Lung (tissue), 12 donors: ENCODE measurements around the gene PCDHB12. TPM values are rescaled to one million over a fixed set of nuclear protein-coding genes. Genes with fewer than 3 reads are reported as not detected.
"Not testable (repeated sequence)": the region's sequence is repeated elsewhere in the genome, so short reads cannot be mapped to it uniquely, and the experiment has no call there.

ENCODE experiments used
- ATAC-seq: fragments of 200-7000 bp; cut with Tn5 transposase; one replicate; pipeline ENCODE4 v1.9.1; 2020; ENCODE audit warnings: moderate number of reproducible peaks; ENCODE audit not compliant: insufficient read depth, low FRiP score
- DNase-seq, 3 donors: peaks; one replicate each; pipeline ENCODE4 v3.0.0-alpha.2; 2013 to 2017
- H3K27ac ChIP-seq, 2 donors: one replicate each; pipeline ENCODE4 v1.5.1; 2013; ENCODE audit warnings: mild to moderate bottlenecking in 2 of 2, moderate library complexity in 2 of 2, control low read depth in 1 of 2, inconsistent platforms in 1 of 2, low read depth in 1 of 2, low read length in 1 of 2
- H3K27me3 ChIP-seq, 3 donors: one replicate each; pipeline ENCODE4 v1.5.1; 2013; ENCODE audit warnings: low read length in 2 of 3; ENCODE audit not compliant: control insufficient read depth in 3 of 3, insufficient read depth in 3 of 3
- H3K36me3 ChIP-seq, 4 donors: one replicate each; pipeline ENCODE4 v1.5.1; 2013; ENCODE audit warnings: low read length in 4 of 4, mild to moderate bottlenecking in 1 of 4, moderate library complexity in 1 of 4; ENCODE audit not compliant: control insufficient read depth in 4 of 4, insufficient read depth in 4 of 4
- H3K4me1 ChIP-seq, 5 donors: one replicate each; pipeline ENCODE4 v1.5.1; 2013; ENCODE audit warnings: low read length in 5 of 5, mild to moderate bottlenecking in 2 of 5, moderate library complexity in 1 of 5; ENCODE audit not compliant: control insufficient read depth in 5 of 5, insufficient read depth in 5 of 5
- H3K4me3 ChIP-seq: one replicate; pipeline ENCODE4 v1.5.1; 2013; ENCODE audit warnings: mild to moderate bottlenecking, control low read depth, moderate library complexity
- H3K9ac ChIP-seq, 2 donors: one replicate each; pipeline ENCODE4 v1.5.1; 2013; ENCODE audit warnings: low read length in 2 of 2, control low read depth in 1 of 2; ENCODE audit not compliant: insufficient read depth in 1 of 2
- H3K9me3 ChIP-seq, 4 donors: one replicate each; pipeline ENCODE4 v1.5.1; 2013; ENCODE audit warnings: low read length in 3 of 4, mild to moderate bottlenecking in 1 of 4, moderate library complexity in 1 of 4; ENCODE audit not compliant: control insufficient read depth in 4 of 4, insufficient read depth in 3 of 4
- WGBS, 2 donors: extraction: QIAGEN DNeasy Blood & Tissue Kit; methylation state at CpG; one replicate each; pipeline ENCODE4 v1.1.7; 2013; 5-methylcytosine and 5-hydroxymethylcytosine counted together
- polyA plus RNA-seq, 2 donors: library from polyadenylated mRNA; stranded (reverse); fragments of 200-250 nt; gene quantifications; one replicate each; pipeline ENCODE4 v1.2.1, GENCODE V29; 2013
- total RNA-seq, 2 donors: library from RNA; depleted of rRNA in 1 of 2; stranded (reverse); fragments of >200 nt in 1 of 2; gene quantifications; one replicate each; pipeline ENCODE4 v1.2.1, GENCODE V29; 2014 to 2021
- TF ChIP-seq, protein P1 (sequence below): IDR thresholded peaks from 2 replicates; pipeline ENCODE4 v1.5.1; 2012; ENCODE audit warnings: mild to moderate bottlenecking; ENCODE audit errors: control extremely low read depth, extremely low read depth
- donor health status: control.
- donor health status: control.
- donor health status: Bipolar disorder and iron deficiency.
- donor health status: healthy.
- donor health status: DM: yes; HTN: yes; CAD: no.

Gene PCDHB12
- total and polyA plus RNA-seq, 4 donors: 0.47 to 10.1 (median 1.8) TPM

- H3K36me3 ChIP-seq, H3K9ac ChIP-seq, ATAC-seq, H3K27ac ChIP-seq, DNase-seq, H3K27me3 ChIP-seq, H3K4me1 ChIP-seq, H3K4me3 ChIP-seq: not testable (repeated sequence)
- H3K9me3 ChIP-seq: peaks cover 0 to 29% (median 15%) of the 10 kb centered on the region in 4 donors
- WGBS, 2 donors: 34 to 44% methylated on average over 26 to 37 of the region's 40 CpGs
Measured at GRCh38 chr5:141215504-141215903, 7.0 kb downstream of the PCDHB12 start.

DNA sequence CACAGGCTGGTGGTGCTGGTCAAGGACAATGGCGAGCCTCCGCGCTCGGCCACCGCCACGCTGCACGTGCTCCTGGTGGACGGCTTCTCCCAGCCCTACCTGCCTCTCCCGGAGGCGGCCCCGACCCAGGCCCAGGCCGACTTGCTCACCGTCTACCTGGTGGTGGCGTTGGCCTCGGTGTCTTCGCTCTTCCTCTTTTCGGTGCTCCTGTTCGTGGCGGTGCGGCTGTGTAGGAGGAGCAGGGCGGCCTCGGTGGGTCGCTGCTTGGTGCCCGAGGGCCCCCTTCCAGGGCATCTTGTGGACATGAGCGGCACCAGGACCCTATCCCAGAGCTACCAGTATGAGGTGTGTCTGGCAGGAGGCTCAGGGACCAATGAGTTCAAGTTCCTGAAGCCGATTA is 7.5 kb downstream of the PCDHB12 start:
- not testable (repeated sequence) for H3K27me3 ChIP-seq, ATAC-seq, H3K9ac ChIP-seq, DNase-seq, H3K36me3 ChIP-seq, H3K27ac ChIP-seq, H3K4me1 ChIP-seq, H3K4me3 ChIP-seq
- 27 to 37% methylated on average over 10 to 22 of the region's 26 CpGs for WGBS, 2 donors
- H3K9me3 ChIP-seq: peaks cover 0 to 30% (median 14%) of the 10 kb centered on the region in 4 donors

- Histone ChIP-seq H3K4me1 (no peaks in the 10 kb centered on the region), H3K9me3 (peaks cover 3 to 31% (median 15%) of the 10 kb centered on the region in 4 donors), H3K27ac (no peak within 1 kb of the TSS), H3K9ac (peak within 1 kb of the TSS in 1 of 2 donors; percentile 53), H3K36me3 (peaks cover 0 to 4% (median 0%) of the 10 kb centered on the region in 4 donors), H3K4me3 (no peak within 1 kb of the TSS), H3K27me3 (no peaks in the 10 kb centered on the region)
- TF ChIP-seq, protein P1, sequence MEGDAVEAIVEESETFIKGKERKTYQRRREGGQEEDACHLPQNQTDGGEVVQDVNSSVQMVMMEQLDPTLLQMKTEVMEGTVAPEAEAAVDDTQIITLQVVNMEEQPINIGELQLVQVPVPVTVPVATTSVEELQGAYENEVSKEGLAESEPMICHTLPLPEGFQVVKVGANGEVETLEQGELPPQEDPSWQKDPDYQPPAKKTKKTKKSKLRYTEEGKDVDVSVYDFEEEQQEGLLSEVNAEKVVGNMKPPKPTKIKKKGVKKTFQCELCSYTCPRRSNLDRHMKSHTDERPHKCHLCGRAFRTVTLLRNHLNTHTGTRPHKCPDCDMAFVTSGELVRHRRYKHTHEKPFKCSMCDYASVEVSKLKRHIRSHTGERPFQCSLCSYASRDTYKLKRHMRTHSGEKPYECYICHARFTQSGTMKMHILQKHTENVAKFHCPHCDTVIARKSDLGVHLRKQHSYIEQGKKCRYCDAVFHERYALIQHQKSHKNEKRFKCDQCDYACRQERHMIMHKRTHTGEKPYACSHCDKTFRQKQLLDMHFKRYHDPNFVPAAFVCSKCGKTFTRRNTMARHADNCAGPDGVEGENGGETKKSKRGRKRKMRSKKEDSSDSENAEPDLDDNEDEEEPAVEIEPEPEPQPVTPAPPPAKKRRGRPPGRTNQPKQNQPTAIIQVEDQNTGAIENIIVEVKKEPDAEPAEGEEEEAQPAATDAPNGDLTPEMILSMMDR: no peak
- no peak for ATAC-seq
- 25 to 27% methylated on average over 15 of the region's 15 CpGs for WGBS, 2 donors
- peak in 2 of 3 donors; percentile 53 to 56 for DNase-seq
Measured at GRCh38 chr5:141223112-141223783, 14.7 kb downstream of the PCDHB12 start, which contains the start of gene PCDHB14. TSS of gene PCDHB14 (plus strand) at chr5:141223343. CDS start at chr5:141223506, 163 bp downstream.

DNA sequence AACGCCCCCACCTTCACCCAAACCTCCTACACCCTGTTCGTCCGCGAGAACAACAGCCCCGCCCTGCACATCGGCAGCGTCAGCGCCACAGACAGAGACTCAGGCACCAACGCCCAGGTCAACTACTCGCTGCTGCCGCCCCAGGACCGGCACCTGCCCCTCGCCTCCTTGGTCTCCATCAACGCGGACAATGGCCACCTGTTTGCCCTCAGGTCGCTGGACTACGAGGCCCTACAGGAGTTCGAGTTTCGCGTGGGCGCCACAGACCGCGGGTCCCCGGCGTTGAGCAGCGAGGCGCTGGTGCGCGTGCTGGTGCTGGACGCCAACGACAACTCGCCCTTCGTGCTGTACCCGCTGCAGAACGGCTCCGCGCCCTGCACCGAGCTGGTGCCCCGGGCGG is 16.3 kb downstream of the PCDHB12 start:
- not testable (repeated sequence) for H3K4me3 ChIP-seq, H3K9ac ChIP-seq, H3K4me1 ChIP-seq, DNase-seq, H3K36me3 ChIP-seq, H3K27me3 ChIP-seq, H3K27ac ChIP-seq, ATAC-seq
- peaks cover 3 to 22% (median 12%) of the 10 kb centered on the region in 4 donors for H3K9me3 ChIP-seq
- WGBS, 2 donors: 21 to 28% methylated on average over 31 to 34 of the region's 40 CpGs

DNA sequence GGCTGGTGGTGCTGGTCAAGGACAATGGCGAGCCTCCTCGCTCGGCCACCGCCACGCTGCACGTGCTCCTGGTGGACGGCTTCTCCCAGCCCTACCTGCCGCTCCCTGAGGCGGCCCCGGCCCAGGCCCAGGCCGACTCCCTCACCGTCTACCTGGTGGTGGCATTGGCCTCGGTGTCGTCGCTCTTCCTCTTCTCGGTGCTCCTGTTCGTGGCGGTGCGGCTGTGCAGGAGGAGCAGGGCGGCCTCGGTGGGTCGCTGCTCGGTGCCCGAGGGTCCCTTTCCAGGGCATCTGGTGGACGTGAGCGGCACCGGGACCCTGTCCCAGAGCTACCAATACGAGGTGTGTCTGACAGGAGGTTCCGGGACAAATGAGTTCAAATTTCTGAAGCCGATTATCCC is 16.9 kb downstream of the PCDHB12 start:
- not testable (repeated sequence) for DNase-seq, H3K27me3 ChIP-seq, ATAC-seq, H3K27ac ChIP-seq, H3K9ac ChIP-seq, H3K4me1 ChIP-seq, H3K36me3 ChIP-seq, H3K4me3 ChIP-seq
- 27 to 35% methylated on average over 16 to 27 of the region's 30 CpGs for WGBS, 2 donors
- peaks cover 3 to 20% (median 11%) of the 10 kb centered on the region in 4 donors for H3K9me3 ChIP-seq
